NK-92 (cell line): ENCODE results near the gene FBN2.
"Not testable (repeated sequence)": the region's sequence is repeated elsewhere in the genome, so short reads cannot be mapped to it uniquely, and the experiment has no call there.

Experiments used
- DNase-seq: peaks from one replicate; lab custom pipeline; 2025; ENCODE audit not compliant: unreplicated experiment; lab: John Stamatoyannopoulos, UW

Gene FBN2

DNA sequence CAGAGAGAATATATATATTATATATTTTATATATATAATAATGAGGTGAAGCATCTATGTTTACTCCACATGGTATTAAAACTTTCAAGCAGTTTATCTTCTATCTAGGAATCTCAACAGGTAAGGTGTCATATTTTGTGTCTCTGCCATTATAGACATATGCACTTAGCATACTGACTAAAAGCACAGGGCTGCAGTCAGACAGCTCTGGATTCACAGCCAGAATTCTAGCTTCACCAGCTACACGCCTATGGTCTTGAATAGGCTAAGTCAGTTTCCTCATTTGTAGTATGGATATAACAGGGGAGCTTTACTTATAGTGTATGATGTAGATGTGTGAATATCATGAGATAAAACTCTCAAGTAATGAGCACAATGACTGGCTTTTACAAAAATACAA, 57.9 kb downstream of the FBN2 start:
- no peak for DNase-seq

- DNase-seq, result no peak
Observed at GRCh38 chr5:128478386-128479368, 59.4 kb downstream of the FBN2 start.

DNA sequence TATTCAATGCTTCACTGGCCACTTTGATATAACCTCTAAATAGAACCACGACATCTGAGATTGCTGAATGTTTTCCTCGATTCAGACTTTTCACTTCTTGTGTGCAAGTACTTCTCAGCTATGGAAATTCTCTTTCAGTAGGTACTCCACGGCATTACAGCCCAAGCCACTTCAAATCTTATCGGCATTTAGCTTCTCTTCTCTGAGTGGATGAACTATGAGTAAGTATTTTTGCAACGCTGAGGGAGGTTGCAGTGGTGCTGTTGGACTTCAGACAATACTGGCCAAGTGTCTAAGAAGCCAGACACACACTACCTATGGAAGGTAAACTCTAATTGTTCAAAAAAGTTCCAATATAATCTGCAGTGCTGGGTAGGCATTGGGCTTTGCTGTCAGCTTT, 60.1 kb downstream of the FBN2 start:
- no peak for DNase-seq

DNA sequence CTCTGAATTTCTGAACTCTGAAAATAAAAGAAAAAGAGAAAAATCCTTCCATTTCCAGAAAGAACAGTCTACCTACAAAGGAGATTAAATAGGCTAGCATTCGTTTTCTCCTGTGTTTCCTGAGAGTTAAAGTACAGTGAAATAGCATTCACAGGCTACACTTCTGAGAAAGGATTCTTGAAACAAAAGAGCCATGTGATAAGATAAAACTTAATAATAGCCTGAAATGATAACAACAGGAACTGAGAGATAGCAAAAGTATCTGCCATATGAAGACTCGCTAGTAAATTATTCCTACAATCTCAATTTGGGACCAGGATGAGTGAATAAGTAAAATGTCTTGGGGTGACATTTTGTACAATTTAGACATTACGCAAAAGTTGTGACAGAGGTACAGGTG, 62.4 kb downstream of the FBN2 start:
- no peak for DNase-seq

GRCh38 chr5:128472919-128473318, 65.1 kb downstream of the FBN2 start:
- no peak for DNase-seq

- no peak for DNase-seq
Observed at GRCh38 chr5:128472036-128472435, 66.0 kb downstream of the FBN2 start.

DNA sequence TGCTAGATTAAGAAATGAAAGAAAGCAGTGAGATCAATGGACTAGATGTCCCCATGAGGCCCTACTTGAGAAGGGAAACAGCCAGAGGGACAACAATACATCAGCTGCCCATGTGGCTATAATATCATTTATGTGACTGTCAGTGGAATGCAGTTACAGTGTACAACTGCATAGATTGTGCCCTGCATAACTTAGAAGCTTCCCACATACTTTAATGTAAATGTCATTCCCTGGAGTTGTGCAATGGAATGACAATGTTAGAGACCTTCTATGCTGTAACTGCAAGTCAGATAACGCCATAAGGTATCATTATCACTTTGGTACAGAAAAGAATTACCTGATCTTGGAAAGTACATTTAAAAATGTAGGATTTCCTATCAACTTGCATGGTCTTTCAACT, 67.4 kb downstream of the FBN2 start:
- DNase-seq, result no peak

GRCh38 chr5:128469912-128470311, 68.1 kb downstream of the FBN2 start:
- no peak for DNase-seq

DNA sequence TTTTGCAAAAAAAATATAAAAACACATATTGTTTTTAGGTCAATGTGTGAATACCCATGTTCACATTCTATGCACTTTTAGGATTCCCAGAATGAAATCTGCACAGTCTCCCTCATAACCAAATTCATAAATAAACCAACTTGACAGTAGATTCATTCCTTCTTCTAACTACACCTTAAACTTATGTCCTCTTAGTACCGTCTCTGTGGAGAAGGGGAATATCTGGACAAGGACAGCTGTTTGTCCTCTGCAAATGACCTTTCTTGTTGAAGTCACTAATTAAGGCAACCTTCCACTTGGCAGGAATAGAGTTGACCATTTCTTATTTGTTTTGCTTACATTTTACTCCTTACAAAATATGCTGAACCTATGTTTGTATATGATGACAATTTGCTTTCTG, 71.1 kb downstream of the FBN2 start:
- DNase-seq, result no peak

- no peak for DNase-seq
Observed at GRCh38 chr5:128466554-128466953, 71.5 kb downstream of the FBN2 start.

- no peak for DNase-seq
Observed at GRCh38 chr5:128464596-128464995, 73.4 kb downstream of the FBN2 start.

GRCh38 chr5:128462330-128462729, 75.7 kb downstream of the FBN2 start:
- DNase-seq, result no peak

GRCh38 chr5:128457147-128457915, 80.7 kb downstream of the FBN2 start:
- DNase-seq, result not testable (repeated sequence)

- no peak for DNase-seq
Observed at GRCh38 chr5:128455841-128456361, 82.1 kb downstream of the FBN2 start.

DNA sequence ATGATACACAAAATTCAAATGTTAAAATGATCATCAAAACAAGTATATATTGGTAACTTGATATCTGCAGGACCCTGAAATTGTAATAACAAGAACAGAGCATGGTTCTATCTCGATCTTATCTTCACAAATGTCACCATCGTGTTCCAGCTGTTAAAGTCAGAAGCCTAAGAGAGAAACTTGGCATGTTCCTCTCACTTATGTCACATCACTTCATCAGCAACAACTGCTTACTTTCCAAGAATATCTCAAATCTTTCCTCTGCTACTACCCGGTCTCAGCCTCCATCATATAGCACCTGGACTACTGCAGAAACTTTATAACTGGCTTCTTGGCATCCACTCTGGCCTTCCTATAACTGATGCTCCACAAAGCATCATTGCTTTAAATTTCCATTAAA, 84.9 kb downstream of the FBN2 start:
- no peak for DNase-seq

DNA sequence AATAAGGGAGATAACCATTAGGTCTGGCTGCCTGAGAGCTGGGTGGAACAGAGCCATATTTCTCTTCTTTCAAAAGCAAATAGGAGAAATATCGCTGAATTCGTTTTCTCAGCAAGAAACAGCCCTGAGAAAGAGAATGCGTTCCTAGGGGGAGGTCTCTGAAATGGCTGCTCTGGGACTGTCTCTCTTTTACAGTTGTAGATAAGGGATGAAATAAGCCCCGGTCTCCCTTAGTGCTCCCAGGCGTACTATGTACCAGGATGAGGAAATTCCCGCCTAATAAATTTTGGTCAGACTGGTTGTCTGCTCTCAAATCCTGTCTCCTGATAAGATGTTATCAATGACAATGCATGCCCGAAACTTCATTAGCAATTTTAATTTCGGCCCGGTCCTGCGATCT, 90.8 kb downstream of the FBN2 start:
- DNase-seq, result not testable (repeated sequence)

DNA sequence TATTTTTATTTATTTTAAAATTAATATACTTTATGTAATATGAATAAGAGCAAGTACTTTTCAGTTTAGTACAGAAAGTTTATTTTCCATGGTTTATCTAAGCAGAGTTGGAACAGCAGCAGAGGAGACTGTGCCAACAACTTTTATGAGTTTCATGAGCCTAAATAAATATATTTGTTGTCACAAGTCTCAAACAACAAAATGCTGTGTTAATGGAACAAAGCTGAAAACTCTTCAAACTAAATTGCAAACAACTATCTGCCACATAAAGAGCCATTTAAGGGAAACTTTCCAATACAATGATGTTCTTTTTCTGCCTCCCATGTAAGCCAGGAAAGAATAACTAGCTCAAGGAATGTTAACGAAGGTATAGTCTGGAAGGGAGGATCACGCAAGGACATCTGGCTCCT, 96.1 kb downstream of the FBN2 start:
- DNase-seq, result no peak

DNA sequence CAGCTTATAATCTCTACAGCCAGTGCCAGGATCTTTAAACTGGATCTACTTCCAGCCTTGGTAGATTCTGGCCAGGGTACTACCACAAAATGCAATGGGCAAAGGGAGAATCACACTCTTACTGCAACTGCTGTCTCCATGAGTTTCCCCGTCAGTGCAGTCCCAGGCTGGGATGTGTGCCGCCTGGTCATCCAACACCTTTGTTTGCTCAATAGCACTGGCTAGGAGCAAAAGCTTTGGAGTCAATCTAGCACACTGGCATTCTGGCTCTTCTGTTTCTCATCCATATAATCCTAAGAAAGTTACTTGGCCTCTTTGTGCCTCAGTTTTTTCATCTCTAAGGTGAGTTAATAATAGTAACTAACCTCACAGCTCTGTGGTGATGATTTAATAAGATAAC, 96.9 kb downstream of the FBN2 start:
- no peak for DNase-seq

DNA sequence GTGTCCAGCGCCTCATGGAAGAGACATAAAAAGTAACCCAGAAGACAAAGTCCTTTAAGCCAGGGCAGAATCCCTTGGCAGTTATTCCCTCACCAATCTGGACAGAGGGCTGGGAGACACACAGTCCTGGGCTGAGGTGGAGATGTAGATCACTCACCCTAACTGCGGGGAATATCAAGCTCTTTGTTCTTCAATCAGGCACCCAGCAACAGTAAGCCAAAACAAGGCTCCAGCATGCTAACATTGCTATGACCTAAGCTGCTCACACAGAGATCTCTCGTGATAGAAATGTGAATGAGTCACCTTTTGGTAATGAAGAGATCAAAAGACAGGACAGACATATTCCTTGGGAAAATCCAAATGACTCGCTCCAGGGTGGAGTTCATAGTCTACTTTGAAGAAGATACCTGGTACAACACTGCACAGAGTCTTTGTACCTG, 101.3 kb downstream of the FBN2 start:
- no peak for DNase-seq

GRCh38 chr5:128435861-128436260, 102.2 kb downstream of the FBN2 start:
- no peak for DNase-seq

GRCh38 chr5:128434993-128435392, 103.1 kb downstream of the FBN2 start:
- no peak for DNase-seq
